Stomach smooth muscle (tissue), 2 donors: Measurements from ENCODE around the gene L1TD1.
"Not testable (repeated sequence)": the region's sequence is repeated elsewhere in the genome, so short reads cannot be mapped to it uniquely, and the experiment has no call there.

Experiments used
- H3K27ac ChIP-seq: one replicate; pipeline ENCODE4 v1.7.0; 2013; ENCODE audit warnings: mild to moderate bottlenecking, low read length, inconsistent platforms
- H3K27me3 ChIP-seq, 2 donors: one replicate each; pipeline ENCODE4 v1.7.0; 2013; ENCODE audit warnings: low read length in 2 of 2; ENCODE audit not compliant: insufficient read depth in 2 of 2, control insufficient read depth in 1 of 2
- H3K36me3 ChIP-seq, 2 donors: one replicate each; pipeline ENCODE4 v1.7.0; 2013; ENCODE audit warnings: low read length in 2 of 2; ENCODE audit not compliant: control insufficient read depth in 2 of 2, insufficient read depth in 2 of 2
- H3K4me1 ChIP-seq: one replicate; pipeline ENCODE4 v1.7.0; 2013; ENCODE audit warnings: low read length; ENCODE audit not compliant: control insufficient read depth, insufficient read depth
- H3K4me3 ChIP-seq, 2 donors: one replicate each; pipeline ENCODE4 v1.7.0; 2013; ENCODE audit warnings: low read length in 2 of 2
- H3K9ac ChIP-seq, 2 donors: one replicate each; pipeline ENCODE4 v1.7.0; 2013; ENCODE audit warnings: low read length in 2 of 2, mild to moderate bottlenecking in 1 of 2
- H3K9me3 ChIP-seq, 2 donors: one replicate each; pipeline ENCODE4 v1.7.0; 2013; ENCODE audit warnings: low read length in 2 of 2; ENCODE audit not compliant: control insufficient read depth in 2 of 2
- donor health status: healthy.
- donor health status: Pancreatic carcinoma.

Gene L1TD1

DNA sequence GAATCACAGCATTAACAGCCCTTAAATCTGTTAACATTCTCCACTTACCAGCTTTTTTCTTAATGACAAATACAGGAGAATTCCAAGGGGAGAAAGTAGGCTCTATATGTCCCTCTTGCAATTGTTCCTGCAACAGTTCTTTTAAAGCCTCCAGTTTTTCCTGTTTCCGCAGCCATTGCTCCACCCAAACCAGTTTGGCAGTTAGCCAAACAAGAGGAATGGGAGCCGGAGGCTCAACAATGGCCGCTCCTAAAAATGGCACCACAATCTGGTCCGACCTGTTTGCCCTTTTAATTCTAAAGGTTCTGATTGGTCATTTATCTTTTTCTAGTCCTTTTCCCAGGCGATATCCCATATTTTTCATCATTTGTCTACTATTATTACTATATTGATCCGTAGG is 14.0 kb upstream of the L1TD1 start:
- Histone ChIP-seq H3K36me3 (no peaks in the 10 kb centered on the region), H3K4me3 (no peak overlapping the region), H3K4me1 (no peaks in the 10 kb centered on the region), H3K27me3 (no peaks in the 10 kb centered on the region), H3K27ac (no peak overlapping the region), H3K9ac (no peak overlapping the region), H3K9me3 (no peaks in the 10 kb centered on the region)

DNA sequence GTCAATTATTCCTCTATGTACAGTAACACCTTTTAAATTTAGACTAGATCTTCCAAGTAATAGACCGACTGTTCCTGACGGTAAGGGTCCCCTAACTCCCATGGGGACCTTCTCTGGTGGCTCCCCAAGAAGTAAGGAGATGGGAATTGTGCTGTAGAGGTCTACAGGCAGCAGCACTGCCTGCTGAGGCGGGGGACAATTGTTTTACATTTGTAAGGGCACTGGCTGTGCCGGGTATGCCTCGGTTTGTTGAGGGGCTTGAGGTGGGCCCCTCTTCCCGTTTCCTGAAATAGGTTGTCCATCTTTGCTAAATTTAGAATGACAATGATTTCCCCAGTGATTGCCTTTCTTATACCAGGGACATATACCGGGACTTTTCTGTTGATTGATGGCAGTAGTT is 13.1 kb upstream of the L1TD1 start:
- H3K36me3 ChIP-seq = no peaks in the 10 kb centered on the region
- H3K4me3 ChIP-seq = no peak overlapping the region
- no peak overlapping the region for H3K27ac ChIP-seq
- H3K27me3 ChIP-seq = no peaks in the 10 kb centered on the region
- no peaks in the 10 kb centered on the region for H3K9me3 ChIP-seq
- no peaks in the 10 kb centered on the region for H3K4me1 ChIP-seq
- no peak overlapping the region for H3K9ac ChIP-seq

DNA sequence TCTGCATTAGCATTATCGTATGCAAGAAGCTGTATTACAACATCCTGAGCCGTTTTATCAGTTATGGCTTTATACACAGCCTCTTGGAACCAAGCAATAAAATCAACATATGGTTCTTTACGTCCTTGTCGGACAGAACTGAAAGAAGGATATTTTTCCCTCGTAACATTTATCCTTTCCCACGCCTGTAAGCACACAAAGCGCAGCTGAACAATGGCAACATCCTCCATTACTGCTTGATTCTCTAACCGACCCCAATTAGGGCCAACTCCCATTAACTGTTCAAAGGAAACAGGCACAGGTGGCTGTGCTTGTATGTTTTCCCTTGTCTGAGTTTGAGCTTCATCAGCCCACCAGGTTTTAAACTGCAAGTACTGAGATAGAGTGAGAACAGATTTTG is 12.5 kb upstream of the L1TD1 start:
- H3K9me3 ChIP-seq, H3K9ac ChIP-seq, H3K36me3 ChIP-seq, H3K4me1 ChIP-seq, H3K27me3 ChIP-seq, H3K27ac ChIP-seq, H3K4me3 ChIP-seq: not testable (repeated sequence)

DNA sequence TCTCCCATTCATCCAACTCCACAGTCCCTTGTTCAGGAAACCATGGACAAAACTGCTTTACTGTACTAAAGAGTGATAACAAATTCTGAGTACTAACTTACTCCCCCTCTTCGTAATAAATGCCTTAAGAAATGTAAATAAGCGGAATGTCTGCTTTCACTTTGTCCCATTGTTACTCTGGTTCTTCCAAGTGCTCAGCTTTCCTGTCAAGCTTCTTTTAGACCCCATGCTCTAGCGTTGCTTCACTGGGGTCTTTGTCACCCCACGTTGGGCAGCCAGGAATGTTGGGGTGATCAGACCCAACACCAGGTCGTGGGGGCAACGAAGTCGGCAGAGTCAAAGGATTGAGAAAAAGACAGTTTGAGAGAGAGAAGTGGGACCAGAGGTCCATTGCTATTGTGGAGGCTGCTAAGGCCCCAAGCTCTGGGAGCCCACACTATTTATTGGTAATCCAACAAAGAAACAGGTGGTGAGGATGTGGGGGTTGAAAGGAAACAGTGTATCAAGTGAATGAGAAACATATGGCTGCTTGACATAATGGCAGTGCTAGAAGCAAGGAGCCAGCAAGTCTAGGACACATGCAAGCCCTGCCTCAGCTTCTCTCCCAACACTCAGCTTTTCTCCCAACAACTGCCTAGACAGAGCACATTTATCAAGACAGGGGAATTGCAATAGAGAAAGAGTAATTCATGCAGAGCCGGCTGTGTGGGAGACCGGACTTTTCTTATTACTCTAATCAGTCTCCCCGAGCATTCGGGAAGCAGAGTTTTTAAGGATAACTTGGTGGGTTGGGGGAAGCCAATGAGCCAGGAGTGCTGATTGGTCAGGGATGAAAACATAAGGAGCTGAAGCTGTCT is 11.3 kb upstream of the L1TD1 start:
- H3K27ac ChIP-seq, H3K27me3 ChIP-seq, H3K9me3 ChIP-seq, H3K9ac ChIP-seq, H3K4me3 ChIP-seq, H3K36me3 ChIP-seq, H3K4me1 ChIP-seq: not testable (repeated sequence)

DNA sequence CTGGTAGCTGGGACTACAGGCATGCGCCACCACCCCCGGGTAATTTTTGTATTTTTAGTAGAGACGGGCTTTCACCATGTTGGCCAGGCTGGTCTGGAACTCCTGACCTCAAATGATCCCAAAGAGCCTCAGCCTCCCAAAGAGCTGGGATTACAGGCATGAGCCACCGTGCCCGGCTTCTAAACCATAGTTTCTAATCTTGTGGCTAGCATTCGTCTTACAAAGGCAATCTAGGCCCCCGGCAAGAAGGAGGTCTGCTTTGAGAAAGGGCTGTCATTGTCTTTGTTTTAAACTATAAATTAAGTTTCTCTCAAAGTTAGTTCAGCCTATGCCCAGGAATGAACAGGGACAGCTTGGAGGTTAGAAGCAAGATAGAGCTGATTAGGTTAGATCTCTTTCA is 10.3 kb upstream of the L1TD1 start:
- Histone ChIP-seq H3K27me3 (no peaks in the 10 kb centered on the region), H3K9ac (no peak overlapping the region), H3K27ac (no peak overlapping the region), H3K9me3 (no peaks in the 10 kb centered on the region), H3K4me1 (no peaks in the 10 kb centered on the region), H3K4me3 (no peak overlapping the region), H3K36me3 (no peaks in the 10 kb centered on the region)

DNA sequence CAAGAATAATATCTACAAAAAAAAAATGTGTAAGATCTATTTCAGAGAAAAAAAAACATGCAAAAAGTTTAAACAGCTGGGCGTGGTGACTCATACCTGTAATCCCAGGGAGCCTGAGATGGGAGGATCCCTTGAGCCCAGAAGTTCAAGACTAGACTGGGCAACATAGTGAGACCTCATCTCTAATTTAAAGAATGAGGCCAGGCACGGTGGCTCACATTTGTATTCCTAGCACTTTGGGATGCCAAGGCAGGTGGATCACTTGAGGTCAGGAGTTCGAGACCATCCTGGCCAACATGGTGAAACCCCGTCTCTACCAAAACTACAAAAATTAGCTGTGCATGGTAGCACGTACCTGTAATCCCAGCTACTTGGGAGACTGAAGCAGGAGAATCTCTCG is 9.4 kb upstream of the L1TD1 start:
- H3K9me3 ChIP-seq, H3K4me3 ChIP-seq, H3K36me3 ChIP-seq, H3K27me3 ChIP-seq, H3K4me1 ChIP-seq, H3K9ac ChIP-seq, H3K27ac ChIP-seq: not testable (repeated sequence)

DNA sequence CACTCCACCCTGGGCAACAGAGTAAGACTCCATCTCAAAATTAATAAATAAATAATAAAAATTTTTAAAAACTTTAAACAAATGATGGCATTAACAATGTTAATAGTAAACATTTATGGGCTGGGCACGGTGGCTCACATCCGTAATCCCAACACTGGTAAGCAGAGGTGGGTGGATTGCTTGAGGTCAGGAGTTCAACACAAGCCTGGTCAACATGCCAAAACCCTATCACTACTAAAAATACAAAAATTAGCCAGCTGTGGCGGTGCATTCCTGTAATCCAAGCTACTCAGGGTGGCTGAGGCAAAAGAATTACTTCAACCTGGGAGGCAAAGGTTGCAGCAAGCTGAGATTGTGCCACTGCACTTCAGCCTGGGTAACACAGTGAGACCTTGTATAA is 9.0 kb upstream of the L1TD1 start:
- Histone ChIP-seq H3K27me3 (no peaks in the 10 kb centered on the region), H3K4me1 (no peaks in the 10 kb centered on the region), H3K27ac (no peak overlapping the region), H3K4me3 (no peak overlapping the region), H3K36me3 (no peaks in the 10 kb centered on the region), H3K9ac (no peak overlapping the region), H3K9me3 (no peaks in the 10 kb centered on the region)

DNA sequence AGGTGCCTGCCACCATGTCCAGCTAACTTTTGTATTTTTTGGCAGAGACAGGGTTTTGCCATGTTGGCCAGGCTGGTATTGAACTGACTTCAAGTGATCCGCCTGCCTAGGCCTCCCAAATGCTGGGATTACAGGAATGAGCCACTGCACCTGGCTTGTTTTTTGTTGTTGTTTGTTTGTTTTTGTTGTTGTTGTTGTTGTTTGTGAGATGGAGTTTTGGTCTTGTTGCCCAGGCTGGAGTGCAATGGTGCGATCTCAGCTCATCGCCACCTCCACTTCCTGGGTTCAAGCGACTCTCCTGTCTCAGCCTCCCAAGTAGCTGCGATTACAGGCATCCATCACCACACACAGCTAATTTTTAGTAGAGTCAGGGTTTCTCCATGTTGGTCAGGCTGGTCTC is 7.1 kb upstream of the L1TD1 start:
- no peak overlapping the region for H3K27ac ChIP-seq
- no peaks in the 10 kb centered on the region for H3K36me3 ChIP-seq
- H3K4me1 ChIP-seq = no peaks in the 10 kb centered on the region
- H3K9me3 ChIP-seq = no peaks in the 10 kb centered on the region
- H3K27me3 ChIP-seq = no peaks in the 10 kb centered on the region
- H3K4me3 ChIP-seq = no peak overlapping the region
- H3K9ac ChIP-seq = no peak overlapping the region

DNA sequence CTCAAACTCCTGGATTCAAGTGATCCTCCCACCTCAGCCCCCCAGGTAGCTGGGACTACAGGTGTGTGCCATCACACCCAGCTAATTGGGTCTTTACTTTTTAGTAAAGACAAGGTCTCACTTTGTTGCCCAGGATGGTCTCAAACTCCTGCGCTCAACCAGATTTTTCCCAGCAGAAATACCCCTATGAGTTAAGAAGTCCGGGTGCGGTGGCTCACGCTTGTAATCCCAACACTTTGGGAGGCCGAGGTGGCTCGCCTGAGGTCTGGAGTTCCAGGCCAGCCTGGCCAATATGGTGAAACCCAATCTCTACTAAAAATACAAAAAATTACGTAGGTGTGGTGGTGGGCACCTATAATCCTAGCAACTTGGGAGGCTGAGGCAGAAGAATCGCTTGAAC is 6.5 kb upstream of the L1TD1 start:
- no peak overlapping the region for H3K27ac ChIP-seq
- no peaks in the 10 kb centered on the region for H3K27me3 ChIP-seq
- no peaks in the 10 kb centered on the region for H3K4me1 ChIP-seq
- H3K36me3 ChIP-seq = no peaks in the 10 kb centered on the region
- no peak overlapping the region for H3K4me3 ChIP-seq
- no peak overlapping the region for H3K9ac ChIP-seq
- H3K9me3 ChIP-seq = no peaks in the 10 kb centered on the region

DNA sequence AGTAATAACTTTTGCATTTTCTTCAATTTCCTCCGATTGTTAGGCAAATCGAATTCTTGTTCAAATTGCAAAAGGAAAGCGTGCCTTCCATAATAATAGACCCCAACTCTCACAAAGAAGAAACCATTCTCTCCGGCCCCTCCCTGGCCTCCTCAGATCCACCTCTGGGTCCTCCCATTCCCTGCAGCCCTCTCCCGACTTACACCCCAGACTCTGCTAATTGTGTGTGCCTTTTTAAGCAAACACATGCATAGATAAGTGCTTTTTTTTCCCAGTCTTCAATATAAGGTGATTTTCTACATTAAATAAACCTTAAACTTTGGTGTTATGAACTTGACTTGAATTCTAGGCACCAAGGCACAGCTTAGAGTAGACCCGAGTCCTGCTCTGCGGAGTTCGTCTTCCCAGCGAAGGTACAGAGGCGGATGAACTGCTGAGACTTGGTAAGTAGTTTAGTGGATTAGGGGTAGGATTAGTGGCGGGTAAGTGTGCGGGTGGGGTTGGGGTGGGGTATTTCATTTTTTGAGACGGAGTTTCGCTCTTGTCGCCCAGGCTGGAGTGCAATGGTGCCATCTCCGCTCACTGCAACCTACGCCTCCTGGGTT is 1.5 kb downstream of the L1TD1 start:
- no peak overlapping the region for H3K27ac ChIP-seq
- no peaks in the 10 kb centered on the region for H3K9me3 ChIP-seq
- peaks cover 10 to 22% of the 10 kb centered on the region in 2 donors for H3K27me3 ChIP-seq
- no peak overlapping the region for H3K9ac ChIP-seq
- no peaks in the 10 kb centered on the region for H3K36me3 ChIP-seq
- H3K4me3 ChIP-seq = no peak overlapping the region
- H3K4me1 ChIP-seq = no peaks in the 10 kb centered on the region

DNA sequence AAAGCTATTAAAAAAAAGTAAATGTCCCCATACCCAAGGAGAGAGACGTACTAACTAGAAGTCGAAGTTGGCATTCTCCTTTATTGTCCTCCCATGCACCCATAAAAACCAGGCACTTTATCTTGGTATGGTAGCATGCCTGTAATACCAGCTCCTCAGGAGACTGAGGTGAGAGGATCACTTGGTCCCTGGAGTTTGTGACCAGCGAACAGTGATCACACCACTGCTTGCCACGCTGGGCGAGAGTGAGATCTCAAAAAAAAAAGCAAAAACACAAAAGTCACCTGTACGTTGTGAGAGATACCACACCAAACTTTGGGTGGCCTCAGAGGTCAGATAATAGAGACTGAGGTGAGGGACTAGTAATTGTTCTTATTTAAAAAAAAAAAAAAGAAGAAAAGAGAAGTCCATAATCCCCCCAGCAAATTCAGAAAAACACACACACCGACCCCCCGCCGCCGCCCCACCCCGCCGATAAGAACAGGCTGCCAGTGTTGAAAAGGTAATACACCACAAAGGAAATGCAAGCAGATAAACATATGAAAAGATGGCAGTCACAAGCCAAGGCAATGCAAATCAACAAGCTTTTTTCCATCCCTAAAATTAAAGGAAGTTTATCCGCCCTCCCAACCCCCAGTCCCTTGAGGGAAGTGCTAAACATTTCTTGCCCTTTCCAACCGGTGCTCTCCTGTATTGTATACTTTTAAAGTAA is 3.6 kb downstream of the L1TD1 start:
- H3K27me3 ChIP-seq = peaks cover 10 to 22% of the 10 kb centered on the region in 2 donors
- H3K36me3 ChIP-seq = no peaks in the 10 kb centered on the region
- no peaks in the 10 kb centered on the region for H3K9me3 ChIP-seq
- H3K4me1 ChIP-seq = no peaks in the 10 kb centered on the region
- no peak overlapping the region for H3K27ac ChIP-seq
- no peak overlapping the region for H3K4me3 ChIP-seq
- H3K9ac ChIP-seq = no peak overlapping the region
